ENCODE results near the gene ZNF83. TPM values are rescaled to one million over a fixed set of nuclear protein-coding genes. Genes with fewer than 3 reads are reported as not detected.
"Not testable (repeated sequence)": the region's sequence is repeated elsewhere in the genome, so short reads cannot be mapped to it uniquely, and the experiment has no call there.

ZNF83 gene
- total and polyA plus RNA-seq, 2 donors from 2014 or later = 51.8 to 90.4 TPM

GRCh38 chr19:52601025-52601973 is 36.9 kb downstream of the ZNF83 start:
- peak overlapping the region; percentile 57 to 75 for H3K27ac ChIP-seq (ENCODE audit: low read depth in 2 of 2, low read length in 2 of 2)
- peak overlapping the region; percentile 79 to 90 (median 86) for H3K4me3 ChIP-seq (ENCODE audit: low read length in 3 of 3)
- no peak for FAIRE-seq

GRCh38 chr19:52600639-52601024 is 37.5 kb downstream of the ZNF83 start:
- FAIRE-seq (no peak), DNase-seq (peak in 1 of 5 donors; percentile 74)
- H3K9ac ChIP-seq (ENCODE audit: low read length in 3 of 3) = peak overlapping the region; percentile 24 to 51 (median 39)
- no peaks in the 10 kb centered on the region for H3K27me3 ChIP-seq (ENCODE audit: control insufficient read depth, insufficient read depth, low read length)
- H3K9me3 ChIP-seq (ENCODE audit: control insufficient read depth in 2 of 3, insufficient read depth in 1 of 3, low read length in 3 of 3) = no peaks in the 10 kb centered on the region
- H3K27ac ChIP-seq (ENCODE audit: low read depth in 2 of 2, low read length in 2 of 2) = peak overlapping the region; percentile 57 to 69
- TF ChIP-seq CTCF (IDR thresholded peaks at IDR 0.05; ENCODE audit: borderline replicate concordance, extremely low read depth, insufficient read depth) = no peak
- no peaks in the 10 kb centered on the region for H3K4me1 ChIP-seq (ENCODE audit: control insufficient read depth in 2 of 3, insufficient read depth in 2 of 3, low read depth in 1 of 3, low read length in 3 of 3)
- H3K36me3 ChIP-seq (ENCODE audit: control insufficient read depth in 2 of 3, insufficient read depth in 3 of 3, low read length in 3 of 3) = peaks cover 2 to 18% (median 9%) of the 10 kb centered on the region in 3 donors
- intact Hi-C loops (cut with DNase I) = no loop called here
- peak overlapping the region; percentile 68 to 90 (median 79) for H3K4me3 ChIP-seq (ENCODE audit: low read length in 3 of 3)

More at GRCh38 chr19:52601025-52601973, 36.9 kb downstream of the ZNF83 start:
- Histone ChIP-seq H3K9me3 (ENCODE audit: control insufficient read depth in 2 of 3, insufficient read depth in 1 of 3, low read length in 3 of 3) (no peaks in the 10 kb centered on the region), H3K9ac (ENCODE audit: low read length in 3 of 3) (peak overlapping the region; percentile 55 to 89 (median 82)), H3K4me1 (ENCODE audit: control insufficient read depth in 2 of 3, insufficient read depth in 2 of 3, low read depth in 1 of 3, low read length in 3 of 3) (no peaks in the 10 kb centered on the region), H3K27me3 (ENCODE audit: control insufficient read depth, insufficient read depth, low read length) (no peaks in the 10 kb centered on the region), H3K36me3 (ENCODE audit: control insufficient read depth in 2 of 3, insufficient read depth in 3 of 3, low read length in 3 of 3) (peaks cover 0 to 11% (median 5%) of the 10 kb centered on the region in 3 donors)
- intact Hi-C loops (cut with DNase I) = no loop called here
- peak; percentile 93 to 98 (median 95) for DNase-seq
- TF ChIP-seq CTCF (IDR thresholded peaks at IDR 0.05; ENCODE audit: borderline replicate concordance, extremely low read depth, insufficient read depth) = no peak

- Histone ChIP-seq H3K27me3 (ENCODE audit: control insufficient read depth, insufficient read depth, low read length) (no peaks in the 10 kb centered on the region), H3K9me3 (ENCODE audit: control insufficient read depth in 2 of 3, insufficient read depth in 1 of 3, low read length in 3 of 3) (no peaks in the 10 kb centered on the region), H3K4me1 (ENCODE audit: control insufficient read depth in 2 of 3, insufficient read depth in 2 of 3, low read depth in 1 of 3, low read length in 3 of 3) (no peaks in the 10 kb centered on the region), H3K27ac (ENCODE audit: low read depth in 2 of 2, low read length in 2 of 2) (no peak overlapping the region), H3K36me3 (ENCODE audit: control insufficient read depth in 2 of 3, insufficient read depth in 3 of 3, low read length in 3 of 3) (peaks cover 2 to 16% (median 9%) of the 10 kb centered on the region in 3 donors), H3K9ac (ENCODE audit: low read length in 3 of 3) (no peak overlapping the region), H3K4me3 (ENCODE audit: low read length in 3 of 3) (no peak overlapping the region)
- TF ChIP-seq CTCF (IDR thresholded peaks at IDR 0.05; ENCODE audit: borderline replicate concordance, extremely low read depth, insufficient read depth) = no peak
- FAIRE-seq (no peak), DNase-seq (peak in 2 of 5 donors; percentile 23 to 32)
- intact Hi-C loops (cut with DNase I) = no loop called here
Measured at GRCh38 chr19:52599241-52599640, 38.9 kb downstream of the ZNF83 start.

DNA sequence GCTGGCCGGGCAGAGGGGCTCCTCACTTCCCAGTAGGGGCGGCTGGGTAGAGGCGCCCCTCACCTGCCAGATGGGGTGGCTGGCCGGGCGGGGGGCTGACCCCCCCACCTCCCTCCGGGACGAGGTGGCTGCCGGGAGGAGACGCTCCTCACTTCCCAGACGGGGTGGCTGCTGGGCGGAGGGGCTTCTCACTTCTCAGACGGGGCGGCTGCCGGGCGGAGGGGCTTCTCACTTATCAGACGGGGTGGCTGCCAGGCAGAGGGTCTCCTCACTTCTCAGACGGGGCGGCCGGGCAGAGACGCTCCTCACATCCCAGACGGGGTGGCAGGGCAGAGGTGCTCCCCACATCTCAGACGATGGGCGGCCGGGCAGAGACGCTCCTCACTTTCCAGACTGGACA is 44.7 kb downstream of the ZNF83 start:
- DNase-seq; H3K27me3 ChIP-seq (ENCODE audit: control insufficient read depth, insufficient read depth, low read length); H3K4me3 ChIP-seq (ENCODE audit: low read length in 3 of 3); intact Hi-C loops (cut with DNase I); H3K27ac ChIP-seq (ENCODE audit: low read depth in 2 of 2, low read length in 2 of 2); FAIRE-seq; H3K4me1 ChIP-seq (ENCODE audit: control insufficient read depth in 2 of 3, insufficient read depth in 2 of 3, low read depth in 1 of 3, low read length in 3 of 3); H3K9ac ChIP-seq (ENCODE audit: low read length in 3 of 3); H3K9me3 ChIP-seq (ENCODE audit: control insufficient read depth in 2 of 3, insufficient read depth in 1 of 3, low read length in 3 of 3): not testable (repeated sequence)
- H3K36me3 ChIP-seq (ENCODE audit: control insufficient read depth in 2 of 3, insufficient read depth in 3 of 3, low read length in 3 of 3) = peaks cover 2 to 23% (median 12%) of the 10 kb centered on the region in 3 donors
